K562 (cell line): ENCODE data around the gene DR1.

Experiments
- BRCA1 ChIP-seq, 2 experiments: fragments of 450-650 bp in 1 of 2; sonication (generic) in 1 of 2; formaldehyde crosslinking in 1 of 2; IDR thresholded peaks; 2 replicates each; pipeline versions ENCODE4 v1.5.0 to v1.6.1; 2017 to 2020; ENCODE audit warnings: mild to moderate bottlenecking in 1 of 2, missing genetic modification reagents in 1 of 2
- BRF2 ChIP-seq: IDR thresholded peaks from 3 replicates; pipeline ENCODE4 v1.6.1; 2011; ENCODE audit warnings: borderline replicate concordance, mild to moderate bottlenecking; ENCODE audit not compliant: insufficient read length, insufficient read depth
- CBFB ChIP-seq: sonication (generic); formaldehyde crosslinking; IDR thresholded peaks from 2 replicates; pipeline ENCODE4 v1.4.0; 2020; ENCODE audit warnings: mild to moderate bottlenecking, missing genetic modification reagents
- KAT2B ChIP-seq: IDR thresholded peaks from one replicate; pipeline ENCODE4 v1.6.1; 2012; ENCODE audit warnings: low read depth, mild to moderate bottlenecking, control low read depth, inconsistent platforms, low read length, moderate library complexity
- POLR2A ChIP-seq: fragments of 450-650 bp; conservative IDR thresholded peaks from 2 replicates; pipeline ENCODE4 v1.6.1; 2016
- REST ChIP-seq, 2 experiments: fragments of 450-650 bp; formaldehyde crosslinking in 1 of 2; IDR thresholded peaks; 2 replicates each; pipeline versions ENCODE4 v1.4.0 to v1.6.1; 2014 to 2020; ENCODE audit warnings: mild to moderate bottlenecking in 2 of 2, borderline replicate concordance in 1 of 2, low read depth in 1 of 2
- SRSF1 ChIP-seq: fragments of 200-400 bp; formaldehyde crosslinking; IDR thresholded peaks from 2 replicates; pipeline ENCODE4 v1.6.1; 2017; ENCODE audit warnings: mild to moderate bottlenecking, low read depth, low read length, moderate library complexity

- TF ChIP-seq POLR2A (no peak), BRF2 (no peak), KAT2B (no peak), REST (IDR thresholded peaks at IDR 0.05; ENCODE audit: borderline replicate concordance) (no peak), REST (CRISPR knock-in tag; IDR thresholded peaks at IDR 0.05; ENCODE audit: low read depth) (no peak), CBFB (no peak), SRSF1 (no peak), BRCA1 (IDR thresholded peaks at IDR 0.05) (no peak), BRCA1 (CRISPR knock-in tag; IDR thresholded peaks at IDR 0.05) (no peak)
Measured at GRCh38 chr1:93313026-93313425, 32.7 kb upstream of the DR1 start.
